SIG-M5 treated with dmso at 0.1 percent for 504 hours (cell line): ENCODE data around the gene LSP1.

Source experiments
- DNase-seq: peaks from one replicate; lab custom pipeline; 2025; ENCODE audit not compliant: unreplicated experiment; lab: John Stamatoyannopoulos, UW

The LSP1 gene

DNA sequence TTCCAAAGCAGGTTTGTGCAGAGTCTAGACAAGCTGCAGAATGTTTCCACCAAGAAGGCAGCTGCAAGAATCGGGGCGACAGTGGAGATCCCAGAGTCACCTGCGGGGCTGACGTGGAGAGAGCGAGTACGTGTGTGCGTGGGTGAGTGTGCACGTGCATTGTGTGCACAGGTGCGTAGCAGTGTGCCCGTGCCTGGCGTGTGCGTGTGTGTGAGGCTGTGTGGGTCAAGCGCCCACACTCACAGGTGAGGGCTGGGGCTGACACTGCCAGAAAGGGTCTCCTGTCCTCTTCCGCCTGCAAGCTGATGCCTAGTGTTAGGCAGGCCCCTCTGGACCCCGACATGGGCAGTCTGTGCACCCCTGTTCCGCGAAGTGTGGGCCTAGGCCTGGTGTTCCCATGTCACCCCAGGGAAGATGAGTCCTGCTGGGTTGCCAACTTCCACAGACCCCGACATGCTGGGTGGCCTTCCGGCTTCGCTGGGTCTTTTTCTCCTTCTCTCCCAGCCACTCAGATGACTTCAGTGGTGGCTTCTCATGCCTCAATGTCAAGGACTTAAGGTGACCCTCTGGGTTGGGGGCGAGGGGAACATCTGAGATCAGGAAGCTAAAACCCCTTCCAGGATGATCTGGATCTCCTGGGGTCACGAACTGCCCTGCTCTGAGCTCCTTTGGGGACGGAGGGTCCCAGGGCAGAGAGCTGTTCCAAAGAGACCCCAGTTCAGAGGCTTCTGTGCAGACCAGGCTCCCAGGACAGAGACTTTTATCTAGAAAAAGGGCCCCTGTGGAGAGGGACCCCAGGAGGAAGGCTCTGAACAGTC, 28.5 kb upstream of the LSP1 start:
- no peak for DNase-seq

DNA sequence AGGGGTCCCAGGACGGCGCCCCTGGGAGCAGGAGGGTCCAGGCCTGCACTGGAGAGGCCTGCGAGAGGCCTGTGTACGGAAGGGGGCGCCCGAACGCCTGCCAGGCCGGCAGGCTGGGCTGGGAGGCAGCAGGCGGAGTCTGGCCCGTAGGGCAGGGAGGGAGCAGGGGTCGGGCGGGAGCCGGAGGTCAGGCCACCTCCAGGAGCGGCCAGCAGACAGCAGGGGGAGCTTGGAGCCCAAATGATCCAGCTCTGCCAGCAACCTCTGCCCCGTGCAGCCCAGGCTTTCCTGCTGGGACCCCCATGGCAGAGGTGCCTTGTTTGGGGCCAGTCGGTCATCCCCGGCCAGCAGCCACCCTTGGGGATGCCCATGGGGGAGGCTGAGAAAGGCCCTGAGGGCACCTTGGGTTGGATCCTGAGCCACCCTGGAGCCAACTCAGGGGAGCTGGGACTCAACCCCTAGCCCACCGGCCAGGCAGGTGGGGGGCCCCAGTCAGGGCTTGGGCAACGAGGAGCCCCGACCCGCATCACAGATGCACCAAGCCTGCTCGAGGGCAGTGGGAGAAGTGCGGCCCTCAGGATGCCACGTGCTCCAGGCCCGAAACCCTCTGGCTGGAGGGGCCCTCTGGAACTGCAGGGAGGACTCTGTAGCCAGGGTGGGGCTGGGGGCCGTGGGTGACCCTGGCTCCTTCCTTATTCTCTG, 27.7 kb upstream of the LSP1 start:
- no peak for DNase-seq

DNA sequence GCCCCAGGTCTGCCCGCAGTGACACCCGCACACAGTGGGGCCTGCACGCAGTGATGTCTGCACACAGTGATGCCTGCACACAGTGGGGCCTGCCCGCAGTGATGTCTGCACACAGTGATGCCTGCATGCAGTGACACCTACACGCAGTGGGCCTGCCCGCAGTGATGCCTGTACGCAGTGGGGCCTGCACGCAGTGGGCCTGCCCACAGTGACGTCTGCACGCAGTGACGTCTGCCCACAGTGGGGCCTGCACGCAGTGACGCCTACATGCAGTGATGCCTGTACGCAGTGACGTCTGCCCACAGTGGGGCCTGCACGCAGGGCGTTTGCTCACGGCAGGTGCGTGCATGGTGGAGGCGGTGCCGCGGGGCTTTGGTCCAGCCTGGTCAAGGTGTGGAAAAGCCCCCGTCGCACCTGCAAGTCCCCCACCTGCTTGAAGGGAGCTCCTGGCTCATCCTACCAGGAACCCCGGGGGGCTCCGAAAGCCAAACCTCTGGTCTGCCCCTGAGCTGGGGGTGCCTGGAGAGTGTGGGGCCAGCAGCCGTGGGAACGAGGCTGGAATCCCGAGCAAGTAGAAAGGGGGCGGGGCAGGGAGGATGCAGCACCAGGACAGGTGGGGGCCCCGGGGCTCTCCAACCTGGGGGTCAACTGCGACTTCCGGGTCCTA, 27.0 kb upstream of the LSP1 start:
- no peak for DNase-seq

DNA sequence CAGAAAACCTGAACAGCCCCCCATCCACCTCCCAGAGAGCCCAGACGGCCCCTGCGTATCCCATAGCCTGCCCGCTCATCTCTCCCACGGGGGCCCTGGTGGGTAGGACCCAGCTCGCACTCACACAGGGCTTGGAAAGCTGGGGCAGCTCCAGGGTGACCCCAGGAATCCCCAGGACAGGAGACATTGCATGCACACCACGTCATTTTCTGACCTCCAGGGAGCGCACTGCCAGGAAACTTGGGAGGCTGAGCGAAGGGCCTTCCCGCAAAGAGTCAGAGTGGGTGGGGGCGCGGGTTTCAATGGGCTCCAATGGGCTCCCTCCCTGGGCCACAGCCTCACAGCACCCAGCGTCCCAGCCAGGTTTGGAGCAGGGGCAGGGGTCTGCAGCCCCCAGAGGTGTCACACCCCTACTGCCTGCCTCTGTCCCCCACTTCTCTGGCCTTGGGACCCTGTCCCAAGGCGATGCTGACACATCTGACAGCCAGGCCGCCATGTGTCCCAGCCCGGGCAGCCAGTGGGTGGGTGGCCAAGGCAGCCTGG, 26.3 kb upstream of the LSP1 start:
- no peak for DNase-seq

DNA sequence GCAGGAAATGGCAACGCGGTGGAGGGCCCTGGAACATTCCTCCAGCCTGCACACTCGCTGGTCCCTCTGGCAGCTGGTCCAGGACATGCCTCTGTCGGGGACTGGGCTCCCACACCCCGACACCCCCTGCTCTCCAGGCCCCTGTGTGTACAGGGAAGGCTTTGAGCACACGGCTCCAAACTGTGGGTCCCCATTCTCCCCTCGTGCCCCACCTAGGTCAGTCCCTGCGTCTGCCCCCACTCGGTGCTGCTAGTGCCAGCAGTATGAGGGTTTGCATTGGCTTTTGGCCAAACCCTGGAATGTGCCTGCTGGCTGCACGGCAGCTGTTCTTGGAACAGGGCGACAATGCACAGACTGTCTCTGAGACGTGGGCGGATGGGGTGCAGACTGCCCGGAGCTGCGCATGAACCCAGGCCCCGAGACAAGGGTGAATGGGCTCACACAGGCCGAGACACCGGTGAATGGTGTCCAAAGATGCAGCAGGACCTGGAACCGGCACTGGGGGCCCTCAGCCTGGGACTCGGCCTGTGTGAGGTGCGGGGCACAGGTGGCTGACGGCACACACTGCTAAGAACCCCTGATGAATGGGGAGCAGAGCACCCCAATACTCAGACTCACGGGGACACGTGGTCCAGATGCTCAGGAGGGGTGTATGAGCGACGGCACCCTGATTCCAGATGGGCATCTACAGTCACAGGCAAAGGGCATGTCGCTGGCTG, 25.6 kb upstream of the LSP1 start:
- no peak for DNase-seq

DNA sequence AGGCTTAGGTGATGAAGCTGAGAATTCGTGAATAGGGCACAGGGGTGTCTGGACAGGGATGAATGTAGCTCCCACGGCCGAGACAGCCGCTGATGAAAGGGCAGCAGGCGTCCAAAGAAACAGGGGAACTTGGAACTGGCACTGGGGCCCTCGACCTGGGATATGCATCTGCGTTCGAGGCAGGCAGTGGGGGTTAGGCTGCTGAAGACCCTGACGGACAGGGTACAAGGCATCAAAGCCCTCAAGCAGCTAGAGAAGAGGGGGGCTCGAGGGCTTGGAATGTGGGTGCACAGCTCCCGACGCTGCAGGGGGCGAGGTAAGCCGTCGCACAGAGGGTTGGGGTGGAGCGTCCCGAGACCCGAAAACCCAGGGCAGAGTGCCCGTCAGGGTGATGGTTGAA, 25.0 kb upstream of the LSP1 start:
- DNase-seq: no peak

DNA sequence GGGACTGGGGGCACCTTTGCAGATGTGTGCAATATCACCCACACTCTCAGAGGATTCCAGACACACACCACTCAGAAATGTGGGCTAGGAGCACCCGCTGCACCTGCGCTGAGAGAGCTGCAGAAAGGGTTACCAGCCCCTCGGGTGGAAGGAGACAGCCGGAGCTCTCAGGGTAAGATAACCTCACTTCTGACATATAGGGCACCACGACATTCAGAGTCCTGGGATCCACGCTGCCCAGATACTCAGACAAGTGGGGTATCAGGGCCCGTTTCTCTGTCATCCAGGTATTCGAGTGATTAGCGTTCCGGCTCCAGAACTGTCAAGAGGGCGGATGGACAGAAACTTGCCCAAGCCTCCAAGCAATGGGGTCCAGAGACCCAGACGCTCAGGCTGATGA, 24.3 kb upstream of the LSP1 start:
- DNase-seq: no peak

DNA sequence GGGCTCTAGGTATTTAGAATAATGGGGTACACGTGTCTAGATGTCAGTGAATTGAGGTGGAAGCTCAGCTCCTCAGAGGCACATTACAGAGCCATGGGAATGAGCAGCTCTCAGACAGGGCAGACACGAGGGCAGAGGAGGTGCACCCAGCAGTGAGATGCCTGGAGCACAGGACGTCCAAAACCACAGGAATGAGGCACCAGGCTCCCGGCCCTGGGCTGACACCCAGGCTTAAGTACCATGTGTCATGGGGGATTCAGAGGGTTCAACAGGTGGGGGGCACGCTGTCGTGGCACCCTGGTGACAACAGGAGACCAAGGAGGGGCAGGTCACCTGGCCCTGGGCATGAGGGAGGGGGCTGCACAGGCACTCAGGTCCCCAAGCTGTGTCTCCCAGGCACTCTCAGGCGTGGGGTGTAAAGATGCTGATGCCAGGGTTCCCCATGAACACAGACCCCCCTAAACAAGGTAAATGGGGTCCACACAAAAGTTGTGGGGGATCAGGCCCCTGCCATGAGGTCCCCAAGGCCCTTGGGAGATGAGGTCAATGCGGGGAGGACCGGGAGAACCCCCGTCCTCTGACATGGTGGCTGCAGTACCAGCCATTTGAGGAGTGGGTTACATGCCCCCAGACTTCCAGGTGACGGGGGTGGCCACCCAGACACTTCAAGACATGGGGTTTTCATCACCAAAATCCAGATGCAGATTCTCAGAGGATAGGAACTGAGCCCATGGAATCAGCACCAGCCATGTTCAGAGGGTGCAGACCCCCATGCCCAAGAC, 23.7 kb upstream of the LSP1 start:
- DNase-seq: no peak

DNA sequence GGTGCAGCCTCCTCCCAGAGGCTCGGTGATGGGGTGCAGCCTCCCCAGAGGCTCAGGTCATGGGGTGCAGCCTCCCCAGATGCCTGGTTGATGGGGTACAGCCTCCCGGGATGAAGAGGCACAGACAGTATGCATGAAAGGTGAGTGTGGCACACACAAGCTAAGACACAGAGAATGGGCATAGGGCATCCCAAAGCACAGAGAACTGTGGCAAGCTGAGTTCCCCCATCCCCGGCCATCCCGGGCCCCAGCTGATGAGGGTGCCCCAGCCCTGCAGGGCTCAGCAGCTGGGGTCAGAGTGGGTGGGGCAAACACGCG, 22.9 kb upstream of the LSP1 start:
- DNase-seq: no peak

DNA sequence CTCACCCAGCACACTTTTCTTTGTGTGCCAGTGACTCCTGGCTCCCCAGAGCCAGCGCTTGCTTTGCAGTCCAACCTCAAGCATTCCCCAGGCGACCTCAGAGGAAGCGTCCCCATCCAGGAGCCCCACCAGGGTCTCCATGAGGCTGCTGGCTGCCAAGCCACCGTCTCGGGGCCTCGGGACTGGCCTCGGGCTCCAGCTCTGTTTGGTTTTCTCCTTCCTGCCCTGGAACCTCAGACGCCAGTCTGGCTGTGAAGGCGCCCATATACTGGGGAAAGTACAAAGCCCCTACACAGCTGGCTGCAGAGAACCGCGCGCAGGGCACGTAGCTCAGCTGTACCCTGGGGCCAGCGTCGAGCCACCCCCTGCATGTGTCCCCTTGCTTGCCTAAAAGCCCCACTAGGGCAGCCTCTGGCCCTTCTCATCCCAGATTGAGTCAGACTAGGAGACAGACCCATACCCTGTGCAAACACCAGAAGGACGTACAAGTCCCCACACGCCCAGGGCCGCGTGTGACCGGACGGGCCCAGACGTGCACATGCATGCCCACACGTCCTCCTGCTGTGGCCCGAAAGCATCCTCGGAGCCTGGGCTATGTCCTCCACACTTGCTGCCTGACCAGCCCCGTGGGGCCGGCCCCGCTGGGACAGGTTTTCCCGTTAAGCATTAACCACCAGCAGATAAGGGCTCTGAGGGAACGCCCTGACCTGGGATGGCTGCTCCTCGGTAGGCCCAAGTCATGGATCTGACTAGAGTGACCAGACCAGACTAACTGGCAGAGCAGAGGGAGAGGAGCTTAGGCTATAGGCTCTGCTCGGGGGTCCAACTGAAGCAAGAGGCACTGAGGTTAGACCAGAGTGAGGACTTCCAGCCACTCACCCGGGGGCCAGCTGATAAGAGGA, 22.3 kb upstream of the LSP1 start:
- DNase-seq: no peak

DNA sequence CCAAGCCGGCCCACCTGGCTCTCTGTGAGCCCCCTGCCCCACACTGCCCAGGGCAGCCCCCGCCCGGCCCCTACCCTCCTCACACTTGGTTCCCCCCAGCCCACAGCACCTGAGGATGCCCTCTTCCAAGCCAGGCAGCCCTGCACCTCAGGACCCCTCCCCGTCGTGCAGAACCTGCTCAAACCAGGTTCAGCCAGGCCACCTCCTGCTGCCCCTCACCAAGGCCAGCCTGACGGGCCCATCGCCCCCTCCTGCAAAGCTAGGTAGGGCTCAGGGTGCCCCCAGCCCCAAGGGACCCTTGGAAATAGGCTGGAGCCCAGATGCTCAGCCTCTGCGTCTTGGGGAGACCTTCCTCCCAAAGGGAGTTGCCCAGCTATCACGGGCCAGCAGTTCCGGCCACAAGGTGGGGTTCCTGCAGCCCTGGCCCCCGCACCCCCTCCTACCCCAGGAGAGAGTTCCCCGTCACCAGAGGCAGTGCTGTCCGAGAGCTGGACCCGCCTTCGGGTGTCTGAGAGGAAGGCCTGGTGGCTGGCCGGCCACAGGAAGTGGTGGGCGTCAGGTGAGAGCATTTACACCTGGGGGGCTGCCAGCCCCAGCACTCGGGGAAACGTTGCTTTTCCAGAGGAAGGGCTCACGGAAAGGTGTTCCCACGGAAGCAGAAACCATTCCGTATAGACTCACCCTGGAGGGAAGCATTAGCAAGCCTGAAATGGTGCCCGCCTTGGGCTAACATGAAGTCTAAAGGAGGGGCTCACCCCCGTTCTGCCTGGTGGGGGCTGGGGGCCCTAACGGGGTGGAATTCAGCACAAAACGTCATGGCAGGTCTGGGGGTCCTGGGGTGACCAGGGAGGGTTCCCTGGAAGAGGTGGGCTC, 21.3 kb upstream of the LSP1 start:
- no peak for DNase-seq

DNA sequence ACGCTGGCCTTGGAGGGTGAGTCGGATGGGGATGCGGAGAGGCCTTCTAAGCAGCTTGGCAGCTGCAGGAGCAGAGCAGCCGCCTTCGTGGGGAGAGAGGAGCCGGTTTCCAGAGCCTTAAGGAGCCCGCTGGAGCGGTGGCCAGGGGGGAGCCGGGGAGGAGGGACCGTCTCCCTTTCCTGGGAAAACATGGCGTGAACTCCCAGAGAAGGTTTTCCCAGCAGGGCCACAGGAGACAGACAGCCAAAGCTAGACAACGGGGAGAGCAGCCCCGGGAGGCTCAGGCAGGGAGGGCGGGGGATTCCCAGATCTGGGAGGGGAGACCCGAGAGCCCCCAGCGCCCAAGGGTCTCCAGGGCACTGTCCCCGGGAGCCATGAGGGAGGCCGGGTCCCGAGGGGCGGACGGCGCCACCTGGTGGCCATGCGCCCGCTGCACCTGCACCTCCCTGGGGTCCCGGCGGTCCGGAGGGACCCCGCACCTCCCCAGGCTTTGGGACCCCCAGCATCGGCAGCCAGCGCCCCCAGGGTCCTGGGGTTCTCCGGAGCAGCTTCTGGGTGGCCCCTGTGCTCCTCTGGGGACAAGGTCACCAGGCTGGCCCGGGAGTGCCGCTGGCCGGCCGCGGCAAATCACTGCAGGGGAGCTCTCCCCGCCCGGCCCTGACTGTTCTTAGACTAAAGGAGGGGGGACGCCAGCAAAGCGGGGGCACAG, 20.5 kb upstream of the LSP1 start:
- DNase-seq: no peak

DNA sequence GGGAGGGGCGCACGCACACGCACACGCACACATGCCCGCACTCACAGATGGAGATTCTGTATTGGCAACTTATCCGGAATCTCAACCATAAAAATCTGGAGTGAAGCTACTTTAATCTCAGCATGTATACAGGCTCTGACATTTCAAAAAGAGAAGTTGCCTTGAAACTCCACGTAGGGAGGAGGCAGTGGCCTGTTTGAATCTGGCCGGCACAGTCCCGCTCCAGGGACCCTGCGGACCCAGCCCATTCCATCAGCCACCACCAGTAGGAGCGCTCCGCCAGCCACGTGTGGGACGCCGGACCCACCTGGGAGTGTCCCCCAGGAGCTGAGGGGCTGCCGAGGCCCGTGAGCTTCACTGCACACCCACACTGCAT, 20.0 kb upstream of the LSP1 start:
- DNase-seq: no peak

DNA sequence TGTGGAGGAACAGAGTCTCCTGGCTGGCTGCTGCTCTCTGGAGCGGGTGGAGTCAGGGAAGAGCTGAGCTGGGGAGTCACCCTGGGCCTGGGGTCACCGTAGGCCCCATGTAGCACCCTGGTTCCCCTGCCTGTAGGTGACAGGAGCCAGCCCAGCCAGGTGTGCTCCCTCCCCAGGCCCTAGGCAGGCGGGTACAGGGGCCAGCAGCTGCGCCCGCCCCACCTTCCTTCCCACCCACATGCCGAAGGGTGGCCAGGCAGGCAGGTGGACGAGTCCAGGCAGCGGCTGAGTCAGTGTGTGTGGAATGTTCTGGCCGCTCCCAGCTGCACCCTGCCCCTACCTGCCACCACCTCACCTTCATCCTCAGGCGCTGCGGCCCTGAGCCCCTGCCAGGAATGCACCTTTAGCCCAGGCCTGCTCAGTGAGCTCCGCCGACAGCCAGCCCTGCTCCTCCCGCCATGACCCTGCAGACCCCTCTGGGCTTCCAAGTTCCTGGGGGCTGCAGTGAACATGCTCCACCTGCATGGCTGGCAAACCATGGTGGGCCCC, 18.7 kb upstream of the LSP1 start:
- no peak for DNase-seq

DNA sequence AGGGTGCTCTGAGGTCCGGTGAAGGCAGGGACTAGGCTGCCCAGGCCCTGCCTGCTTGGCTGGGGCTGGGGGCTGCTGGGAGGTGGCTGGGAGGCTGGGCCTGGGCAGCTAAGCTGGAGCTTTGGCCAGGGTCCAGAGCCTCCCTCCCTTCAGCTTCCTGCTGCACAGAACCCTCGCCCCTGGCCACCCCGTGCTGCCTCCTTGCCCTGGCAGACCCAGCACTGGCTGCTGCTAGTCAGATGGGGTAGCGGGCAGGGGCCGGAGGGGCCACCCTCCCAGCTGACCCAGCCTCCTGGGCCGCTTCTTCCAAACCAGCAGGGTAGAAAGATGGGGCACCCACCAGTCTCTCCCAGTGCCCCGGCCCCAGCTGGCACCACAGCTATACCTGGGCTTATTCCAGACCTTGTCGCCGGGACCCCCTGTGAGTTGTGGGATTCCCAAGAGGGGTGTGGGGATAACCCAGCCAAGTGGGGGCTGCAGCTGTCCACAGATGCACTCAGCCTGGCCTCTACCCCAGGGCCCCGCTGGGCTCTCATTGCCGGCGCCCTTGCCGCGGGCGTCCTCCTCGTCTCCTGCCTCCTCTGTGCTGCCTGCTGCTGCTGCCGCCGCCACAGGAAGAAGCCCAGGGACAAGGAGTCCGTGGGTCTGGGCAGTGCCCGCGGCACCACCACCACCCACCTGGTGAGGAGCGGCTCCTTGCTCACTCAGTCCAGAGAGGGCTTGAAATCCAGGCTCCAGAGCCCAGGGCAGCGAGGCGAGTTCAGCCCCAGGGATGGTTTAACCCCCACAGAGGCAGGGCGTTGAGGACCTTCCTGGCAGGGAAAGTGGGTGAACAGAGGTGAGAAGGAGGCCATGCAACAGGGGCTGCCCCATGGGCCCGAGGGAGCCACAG, 17.9 kb upstream of the LSP1 start, which contains the start of gene SYT8:
TSS of gene SYT8 (plus strand) at position 212 of the 892 bp plus-strand sequence. CDS start at position 328, 116 bp downstream.
- no peak for DNase-seq

DNA sequence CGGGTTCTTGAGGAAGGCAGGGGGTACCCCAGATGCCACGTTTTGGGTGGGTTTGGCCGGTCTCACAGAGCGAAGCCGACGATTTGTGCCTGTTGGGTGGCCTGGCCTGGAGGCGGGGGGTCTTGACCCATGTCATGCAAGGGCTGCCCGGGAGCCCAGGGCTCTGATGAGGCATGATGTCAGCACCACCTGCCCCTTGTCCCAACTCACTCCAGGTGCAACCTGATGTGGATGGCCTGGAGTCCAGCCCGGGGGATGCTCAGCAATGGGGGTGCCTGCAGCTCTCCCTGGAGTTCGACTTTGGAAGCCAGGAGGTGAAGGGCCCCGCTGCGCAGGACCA, 17.2 kb upstream of the LSP1 start:
- DNase-seq: no peak
